H1 (cell line): Measurements from ENCODE around the gene NR2F2. TPM values are rescaled to one million over a fixed set of nuclear protein-coding genes. Genes with fewer than 3 reads are reported as not detected.
A peak's percentile ranks its signal among the peaks of the same experiment; 100 is the strongest.

Source experiments
- EZH2 ChIP-seq: fragments of 200-600 bp; sonication (generic); IDR thresholded peaks from 2 replicates; pipeline ENCODE4 v1.7.1; 2012; ENCODE audit warnings: low read depth, mild to moderate bottlenecking, moderate library complexity, low read length, inconsistent platforms; ENCODE audit not compliant: severe bottlenecking
- HDAC2 ChIP-seq, 2 experiments: fragments of 300-600 bp in 1 of 2; sonication (generic) in 1 of 2; IDR thresholded peaks; 2 replicates each; pipeline ENCODE4 v1.6.1; 2011 to 2012; ENCODE audit warnings: low read depth in 2 of 2, low read length in 2 of 2, mild to moderate bottlenecking in 2 of 2, moderate library complexity in 2 of 2, borderline replicate concordance in 1 of 2, inconsistent platforms in 1 of 2
- PHF8 ChIP-seq: fragments of 200-600 bp; sonication (generic); conservative IDR thresholded peaks from 2 replicates; pipeline ENCODE4 v1.7.1; 2012; ENCODE audit warnings: low read depth, mild to moderate bottlenecking, inconsistent platforms, low read length, moderate library complexity
- RBBP5 ChIP-seq: IDR thresholded peaks from 2 replicates; pipeline ENCODE4 v1.7.1; 2012; ENCODE audit warnings: low read depth, mild to moderate bottlenecking, inconsistent platforms, low read length, moderate library complexity, borderline replicate concordance
- polyA plus RNA-seq, 7 experiments: library from polyadenylated mRNA; depleted of rRNA in 3 of 7; stranded (reverse) in 5 of 7; unstranded in 2 of 7; fragments of >200 nt in 5 of 7; fragments of 200-250 nt in 2 of 7; gene quantifications; 1 replicate in 5 of 7; 2 replicates in 1 of 7; 4 replicates in 1 of 7; pipeline versions ENCODE4 v1.2.1 to v1.2.3, GENCODE V29; 2011 to 2013; ENCODE audit warnings: missing spikeins in 2 of 7, mixed read lengths in 2 of 7
- total RNA-seq: library from RNA; stranded (reverse); fragmentation: NEBNext Ultra II Directional; extraction: Animal tissue kit (Norgen Biotek cat#: 25700); gene quantifications from 2 replicates; pipeline ENCODE4 v1.2.1, GENCODE V29; 2021
- TF ChIP-seq, protein P1 (sequence below): fragments of 300-600 bp; sonication (generic); IDR thresholded peaks from 2 replicates; pipeline ENCODE4 v1.7.1; 2012; ENCODE audit warnings: low read length, moderate library complexity, mild to moderate bottlenecking, inconsistent platforms; ENCODE audit not compliant: insufficient replicate concordance

The NR2F2 gene
- total and polyA plus RNA-seq, 2 of the 8 experiments (the other 6 are each of a cell fraction or from before 2014, with no cell fraction given): 0.03 TPM; not detected in 1

DNA sequence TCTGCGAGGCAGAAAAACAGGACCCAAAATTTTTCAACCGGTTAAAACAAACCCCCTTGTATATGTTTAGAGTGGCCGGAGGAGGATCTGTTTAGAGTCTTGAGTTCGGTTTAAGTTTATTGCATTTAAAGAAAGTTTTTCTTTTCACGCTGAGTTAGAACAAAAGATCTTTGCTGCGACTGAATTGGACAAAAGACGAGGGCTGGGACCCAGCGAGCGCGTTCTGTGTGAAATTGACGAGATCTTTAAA is 9.8 kb downstream of the NR2F2 start (continued):
- TF ChIP-seq, protein P1, sequence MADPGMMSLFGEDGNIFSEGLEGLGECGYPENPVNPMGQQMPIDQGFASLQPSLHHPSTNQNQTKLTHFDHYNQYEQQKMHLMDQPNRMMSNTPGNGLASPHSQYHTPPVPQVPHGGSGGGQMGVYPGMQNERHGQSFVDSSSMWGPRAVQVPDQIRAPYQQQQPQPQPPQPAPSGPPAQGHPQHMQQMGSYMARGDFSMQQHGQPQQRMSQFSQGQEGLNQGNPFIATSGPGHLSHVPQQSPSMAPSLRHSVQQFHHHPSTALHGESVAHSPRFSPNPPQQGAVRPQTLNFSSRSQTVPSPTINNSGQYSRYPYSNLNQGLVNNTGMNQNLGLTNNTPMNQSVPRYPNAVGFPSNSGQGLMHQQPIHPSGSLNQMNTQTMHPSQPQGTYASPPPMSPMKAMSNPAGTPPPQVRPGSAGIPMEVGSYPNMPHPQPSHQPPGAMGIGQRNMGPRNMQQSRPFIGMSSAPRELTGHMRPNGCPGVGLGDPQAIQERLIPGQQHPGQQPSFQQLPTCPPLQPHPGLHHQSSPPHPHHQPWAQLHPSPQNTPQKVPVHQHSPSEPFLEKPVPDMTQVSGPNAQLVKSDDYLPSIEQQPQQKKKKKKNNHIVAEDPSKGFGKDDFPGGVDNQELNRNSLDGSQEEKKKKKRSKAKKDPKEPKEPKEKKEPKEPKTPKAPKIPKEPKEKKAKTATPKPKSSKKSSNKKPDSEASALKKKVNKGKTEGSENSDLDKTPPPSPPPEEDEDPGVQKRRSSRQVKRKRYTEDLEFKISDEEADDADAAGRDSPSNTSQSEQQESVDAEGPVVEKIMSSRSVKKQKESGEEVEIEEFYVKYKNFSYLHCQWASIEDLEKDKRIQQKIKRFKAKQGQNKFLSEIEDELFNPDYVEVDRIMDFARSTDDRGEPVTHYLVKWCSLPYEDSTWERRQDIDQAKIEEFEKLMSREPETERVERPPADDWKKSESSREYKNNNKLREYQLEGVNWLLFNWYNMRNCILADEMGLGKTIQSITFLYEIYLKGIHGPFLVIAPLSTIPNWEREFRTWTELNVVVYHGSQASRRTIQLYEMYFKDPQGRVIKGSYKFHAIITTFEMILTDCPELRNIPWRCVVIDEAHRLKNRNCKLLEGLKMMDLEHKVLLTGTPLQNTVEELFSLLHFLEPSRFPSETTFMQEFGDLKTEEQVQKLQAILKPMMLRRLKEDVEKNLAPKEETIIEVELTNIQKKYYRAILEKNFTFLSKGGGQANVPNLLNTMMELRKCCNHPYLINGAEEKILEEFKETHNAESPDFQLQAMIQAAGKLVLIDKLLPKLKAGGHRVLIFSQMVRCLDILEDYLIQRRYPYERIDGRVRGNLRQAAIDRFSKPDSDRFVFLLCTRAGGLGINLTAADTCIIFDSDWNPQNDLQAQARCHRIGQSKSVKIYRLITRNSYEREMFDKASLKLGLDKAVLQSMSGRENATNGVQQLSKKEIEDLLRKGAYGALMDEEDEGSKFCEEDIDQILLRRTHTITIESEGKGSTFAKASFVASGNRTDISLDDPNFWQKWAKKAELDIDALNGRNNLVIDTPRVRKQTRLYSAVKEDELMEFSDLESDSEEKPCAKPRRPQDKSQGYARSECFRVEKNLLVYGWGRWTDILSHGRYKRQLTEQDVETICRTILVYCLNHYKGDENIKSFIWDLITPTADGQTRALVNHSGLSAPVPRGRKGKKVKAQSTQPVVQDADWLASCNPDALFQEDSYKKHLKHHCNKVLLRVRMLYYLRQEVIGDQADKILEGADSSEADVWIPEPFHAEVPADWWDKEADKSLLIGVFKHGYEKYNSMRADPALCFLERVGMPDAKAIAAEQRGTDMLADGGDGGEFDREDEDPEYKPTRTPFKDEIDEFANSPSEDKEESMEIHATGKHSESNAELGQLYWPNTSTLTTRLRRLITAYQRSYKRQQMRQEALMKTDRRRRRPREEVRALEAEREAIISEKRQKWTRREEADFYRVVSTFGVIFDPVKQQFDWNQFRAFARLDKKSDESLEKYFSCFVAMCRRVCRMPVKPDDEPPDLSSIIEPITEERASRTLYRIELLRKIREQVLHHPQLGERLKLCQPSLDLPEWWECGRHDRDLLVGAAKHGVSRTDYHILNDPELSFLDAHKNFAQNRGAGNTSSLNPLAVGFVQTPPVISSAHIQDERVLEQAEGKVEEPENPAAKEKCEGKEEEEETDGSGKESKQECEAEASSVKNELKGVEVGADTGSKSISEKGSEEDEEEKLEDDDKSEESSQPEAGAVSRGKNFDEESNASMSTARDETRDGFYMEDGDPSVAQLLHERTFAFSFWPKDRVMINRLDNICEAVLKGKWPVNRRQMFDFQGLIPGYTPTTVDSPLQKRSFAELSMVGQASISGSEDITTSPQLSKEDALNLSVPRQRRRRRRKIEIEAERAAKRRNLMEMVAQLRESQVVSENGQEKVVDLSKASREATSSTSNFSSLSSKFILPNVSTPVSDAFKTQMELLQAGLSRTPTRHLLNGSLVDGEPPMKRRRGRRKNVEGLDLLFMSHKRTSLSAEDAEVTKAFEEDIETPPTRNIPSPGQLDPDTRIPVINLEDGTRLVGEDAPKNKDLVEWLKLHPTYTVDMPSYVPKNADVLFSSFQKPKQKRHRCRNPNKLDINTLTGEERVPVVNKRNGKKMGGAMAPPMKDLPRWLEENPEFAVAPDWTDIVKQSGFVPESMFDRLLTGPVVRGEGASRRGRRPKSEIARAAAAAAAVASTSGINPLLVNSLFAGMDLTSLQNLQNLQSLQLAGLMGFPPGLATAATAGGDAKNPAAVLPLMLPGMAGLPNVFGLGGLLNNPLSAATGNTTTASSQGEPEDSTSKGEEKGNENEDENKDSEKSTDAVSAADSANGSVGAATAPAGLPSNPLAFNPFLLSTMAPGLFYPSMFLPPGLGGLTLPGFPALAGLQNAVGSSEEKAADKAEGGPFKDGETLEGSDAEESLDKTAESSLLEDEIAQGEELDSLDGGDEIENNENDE: peak; percentile 75
- TF ChIP-seq HDAC2 (IDR thresholded peaks at IDR 0.05; ENCODE audit: borderline replicate concordance in 1 of 2, low read depth in 2 of 2, low read length in 2 of 2): 0 out of 4 replicates have a peak, but pooled peaks of 1 of the 2 experiments have one; percentile 15
- no peak for TF ChIP-seq RBBP5
- TF ChIP-seq PHF8: no peak
- TF ChIP-seq EZH2: peak; percentile 41
